Breast epithelium (tissue), 4 donors: ENCODE data around the gene CISH. TPM values are rescaled to one million over a fixed set of nuclear protein-coding genes. Genes with fewer than 3 reads are reported as not detected.

Source experiments
- DNase-seq, 2 donors: peaks; one replicate each; pipeline ENCODE4 v3.0.0-alpha.2; 2019; ENCODE audit warnings: low spot score in 2 of 2
- H3K27ac ChIP-seq, 2 donors: fragments of 200-600 bp; sonication (generic) in 1 of 2; one replicate each; pipeline ENCODE4 v1.5.1; 2016 to 2019; ENCODE audit warnings: mild to moderate bottlenecking in 1 of 2
- H3K27me3 ChIP-seq, 2 donors: fragments of 200-600 bp; sonication (generic) in 1 of 2; one replicate each; pipeline versions ENCODE4 v1.5.1 to v1.6.0; 2017 to 2019; ENCODE audit warnings: control low read depth in 1 of 2, mild to moderate bottlenecking in 1 of 2
- H3K36me3 ChIP-seq: fragments of 200-600 bp; one replicate; pipeline ENCODE4 v1.5.1; 2019
- H3K4me1 ChIP-seq, 2 donors: fragments of 200-600 bp; sonication (generic); one replicate each; pipeline ENCODE4 v1.5.1; 2016 to 2019; ENCODE audit warnings: control low read depth in 1 of 2
- H3K4me3 ChIP-seq, 3 donors: fragments of 200-600 bp; sonication (generic); 1 replicate in 2 of 3; 2 replicates in 1 of 3; pipeline ENCODE4 v1.5.1; 2016 to 2019; ENCODE audit warnings: mild to moderate bottlenecking in 3 of 3, moderate library complexity in 2 of 3
- H3K9me3 ChIP-seq, 2 donors: fragments of 200-600 bp; sonication (generic) in 1 of 2; one replicate each; pipeline ENCODE4 v1.5.1; 2016 to 2019; ENCODE audit warnings: control low read depth in 1 of 2
- CTCF ChIP-seq, 3 donors: fragments of 450-650 bp; IDR thresholded peaks; one replicate each; pipeline ENCODE4 v1.5.1; 2016 to 2017; ENCODE audit warnings: antibody characterized with exemption in 3 of 3, mild to moderate bottlenecking in 3 of 3, moderate library complexity in 3 of 3
- POLR2A ChIP-seq: fragments of 450-650 bp; IDR thresholded peaks from one replicate; pipeline ENCODE4 v1.6.1; 2016; ENCODE audit warnings: antibody characterized with exemption, mild to moderate bottlenecking, moderate library complexity
- POLR2AphosphoS5 ChIP-seq, 3 donors: sonication (generic); formaldehyde crosslinking; IDR thresholded peaks; one replicate each; pipeline ENCODE4 v1.6.1; 2017; ENCODE audit warnings: antibody characterized with exemption in 3 of 3
- intact Hi-C: fragments of 100-400 bp; cut with DNase I; formaldehyde crosslinking; loops from one replicate; pipeline ENCODE4 v1.15.1; 2023; ENCODE audit warnings: low total_unique reads
- total RNA-seq, 3 donors: library from RNA; depleted of rRNA; stranded (reverse); fragments of >200 nt; gene quantifications; one replicate each; pipeline ENCODE4 v1.1.0, GENCODE V29; 2016

Gene CISH
- total RNA-seq, 3 donors from 2014 or later = 5.4 to 29.6 (median 17.4) TPM

- Histone ChIP-seq H3K27ac (no peak overlapping the region), H3K36me3 (no peaks in the 10 kb centered on the region), H3K4me3 (no peak overlapping the region), H3K4me1 (no peaks in the 10 kb centered on the region), H3K9me3 (no peaks in the 10 kb centered on the region), H3K27me3 (no peaks in the 10 kb centered on the region)
- TF ChIP-seq POLR2AphosphoS5 (IDR thresholded peaks at IDR 0.05) (no peak), CTCF (IDR thresholded peaks at IDR 0.05) (peak in 2 of 3 donors; percentile 26 to 31)
- intact Hi-C loops = no loop called here
- no peak for DNase-seq
Observed at GRCh38 chr3:50652709-50653108, 41.1 kb upstream of the CISH start.

DNA sequence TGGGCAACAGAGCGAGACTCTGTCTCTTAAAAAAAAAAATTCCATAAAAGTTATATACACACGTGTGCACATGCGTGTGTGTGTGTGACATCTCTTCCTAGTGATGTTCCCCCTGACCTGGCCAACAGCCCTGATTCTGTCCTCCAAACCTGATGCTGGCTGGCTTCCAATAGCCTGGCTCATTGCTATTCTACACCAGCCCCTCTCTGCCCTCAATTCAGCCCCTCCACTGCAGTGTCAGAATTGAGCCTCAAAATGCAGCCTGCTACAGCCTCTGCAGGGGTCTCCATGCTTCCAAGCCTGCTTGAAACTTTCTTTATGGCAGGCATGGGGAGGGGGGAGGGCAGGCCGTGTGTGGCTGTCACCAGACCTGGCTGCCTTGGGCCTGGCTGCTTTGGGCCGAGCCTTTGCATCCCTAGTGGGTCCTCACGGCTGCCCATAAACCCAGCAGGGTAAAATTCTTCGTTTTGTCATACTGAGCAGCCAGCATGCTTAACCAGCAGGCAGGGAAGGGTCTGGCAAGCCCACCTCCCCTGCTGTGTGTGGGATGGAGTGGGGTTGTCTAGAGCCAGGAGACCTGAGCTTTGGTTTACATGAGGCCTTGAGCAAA, 40.5 kb upstream of the CISH start:
- H3K4me1 ChIP-seq = no peaks in the 10 kb centered on the region
- H3K36me3 ChIP-seq = no peaks in the 10 kb centered on the region
- H3K9me3 ChIP-seq = no peaks in the 10 kb centered on the region
- no peaks in the 10 kb centered on the region for H3K27me3 ChIP-seq
- H3K27ac ChIP-seq = no peak overlapping the region
- DNase-seq = no peak
- no peak overlapping the region for H3K4me3 ChIP-seq
- no peak for TF ChIP-seq POLR2A
- TF ChIP-seq CTCF (IDR thresholded peaks at IDR 0.05) = no peak
- no peak for TF ChIP-seq POLR2AphosphoS5 (IDR thresholded peaks at IDR 0.05)
- intact Hi-C loops = no loop called here

- H3K27me3 ChIP-seq = no peaks in the 10 kb centered on the region
- no peak for DNase-seq
- H3K27ac ChIP-seq = no peak overlapping the region
- H3K4me1 ChIP-seq = no peaks in the 10 kb centered on the region
- no peaks in the 10 kb centered on the region for H3K9me3 ChIP-seq
- H3K4me3 ChIP-seq = no peak overlapping the region
- H3K36me3 ChIP-seq = no peaks in the 10 kb centered on the region
- intact Hi-C loops = no loop called here
- TF ChIP-seq POLR2AphosphoS5 (IDR thresholded peaks at IDR 0.05) = no peak
- TF ChIP-seq POLR2A = no peak
- no peak for TF ChIP-seq CTCF (IDR thresholded peaks at IDR 0.05)
Observed at GRCh38 chr3:50651445-50651844, 39.9 kb upstream of the CISH start.

DNA sequence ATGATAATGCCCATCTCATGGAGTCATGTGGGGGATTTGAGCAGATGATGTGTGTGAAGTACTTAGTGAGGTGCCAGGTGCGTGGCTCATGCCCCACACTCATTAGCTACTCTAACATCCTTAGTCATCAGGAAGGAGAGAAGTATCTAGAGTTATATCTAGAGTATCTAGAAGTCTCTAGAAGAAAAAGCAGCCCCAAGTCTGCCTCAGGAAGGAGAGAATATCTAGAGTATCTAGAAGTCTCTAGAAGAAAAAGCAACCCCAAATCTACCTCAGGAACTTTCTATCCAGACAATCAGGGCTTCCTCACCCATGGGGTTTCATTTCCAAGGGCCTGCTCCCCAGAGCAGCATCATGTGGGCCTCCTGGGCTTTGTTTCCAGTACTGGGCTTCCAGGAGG, 38.4 kb upstream of the CISH start:
- Histone ChIP-seq H3K4me3 (no peak overlapping the region), H3K27ac (no peak overlapping the region), H3K4me1 (no peaks in the 10 kb centered on the region), H3K36me3 (no peaks in the 10 kb centered on the region), H3K27me3 (no peaks in the 10 kb centered on the region), H3K9me3 (no peaks in the 10 kb centered on the region)
- no peak for DNase-seq
- intact Hi-C loops = no loop called here
- TF ChIP-seq POLR2A = no peak
- no peak for TF ChIP-seq CTCF (IDR thresholded peaks at IDR 0.05)
- TF ChIP-seq POLR2AphosphoS5 (IDR thresholded peaks at IDR 0.05) = no peak

DNA sequence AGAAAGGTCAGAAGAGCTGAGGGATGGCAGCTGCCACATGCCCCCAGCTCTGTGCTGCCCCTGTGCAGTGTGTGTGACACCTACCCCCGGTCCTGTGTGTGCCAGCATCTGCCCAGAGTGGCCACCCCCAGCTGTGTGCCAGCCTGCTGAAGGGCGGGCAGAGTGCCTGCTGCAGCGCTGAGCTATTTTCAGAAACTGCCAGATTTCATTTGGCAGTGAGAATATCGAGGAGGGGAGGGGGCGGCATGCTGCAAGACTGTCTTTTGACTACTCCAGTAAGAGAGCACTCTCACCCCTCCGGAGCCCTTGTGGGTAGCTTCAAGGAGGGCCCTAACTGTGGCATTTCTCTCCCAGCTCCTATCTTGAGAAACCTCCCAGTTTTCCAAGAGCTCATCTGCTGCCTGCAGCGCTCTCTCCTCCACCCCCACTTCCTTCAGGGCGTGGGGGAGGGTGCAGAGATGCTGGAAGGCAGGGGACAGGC, 37.9 kb upstream of the CISH start:
- intact Hi-C loops = no loop called here
- Histone ChIP-seq H3K4me1 (no peaks in the 10 kb centered on the region), H3K4me3 (no peak overlapping the region), H3K9me3 (no peaks in the 10 kb centered on the region), H3K27me3 (no peaks in the 10 kb centered on the region), H3K27ac (no peak overlapping the region), H3K36me3 (no peaks in the 10 kb centered on the region)
- no peak for DNase-seq
- TF ChIP-seq CTCF (IDR thresholded peaks at IDR 0.05) (no peak), POLR2A (no peak), POLR2AphosphoS5 (IDR thresholded peaks at IDR 0.05) (no peak)
